ENCODE data around the gene LRRC72. TPM values are rescaled to one million over a fixed set of nuclear protein-coding genes. Genes with fewer than 3 reads are reported as not detected.

LRRC72 gene
- total RNA-seq, 1 experiment from 2014 or later, result not detected

GRCh38 chr7:16556359-16556758, 29.7 kb downstream of the LRRC72 start:
- Histone ChIP-seq H3K4me1 (ENCODE audit: insufficient read depth, low read length) (no peaks in the 10 kb centered on the region), H2AFZ (ENCODE audit: low read length) (no peak overlapping the region), H3K9me3 (ENCODE audit: low read length) (no peaks in the 10 kb centered on the region), H3K27me3 (ENCODE audit: low read length) (no peaks in the 10 kb centered on the region), H3K27ac (ENCODE audit: low read length) (no peak overlapping the region), H3K4me3 (ENCODE audit: low read length) (no peak overlapping the region), H3F3A (ENCODE audit: low read length, unreplicated experiment) (no peaks in the 10 kb centered on the region), H3K79me2 (ENCODE audit: low read length) (no peaks in the 10 kb centered on the region), H4K20me1 (ENCODE audit: low read length) (no peaks in the 10 kb centered on the region), H3K4me2 (ENCODE audit: low read length) (no peak overlapping the region), H3K9me2 (replicated peaks; ENCODE audit: low read length) (no peaks in the 10 kb centered on the region), H3K9ac (ENCODE audit: low read length) (no peak overlapping the region), H3K36me3 (ENCODE audit: low read depth, low read length) (no peaks in the 10 kb centered on the region)
- DNase-seq, result no peak
- ChIA-PET CTCF (no interaction called here), POLR2A (ENCODE audit: unreplicated experiment) (no interaction called here)
- no peak for TF ChIP-seq EZH2 (IDR thresholded peaks at IDR 0.05; ENCODE audit: low read length, unreplicated experiment)
- TF ChIP-seq, protein P1, sequence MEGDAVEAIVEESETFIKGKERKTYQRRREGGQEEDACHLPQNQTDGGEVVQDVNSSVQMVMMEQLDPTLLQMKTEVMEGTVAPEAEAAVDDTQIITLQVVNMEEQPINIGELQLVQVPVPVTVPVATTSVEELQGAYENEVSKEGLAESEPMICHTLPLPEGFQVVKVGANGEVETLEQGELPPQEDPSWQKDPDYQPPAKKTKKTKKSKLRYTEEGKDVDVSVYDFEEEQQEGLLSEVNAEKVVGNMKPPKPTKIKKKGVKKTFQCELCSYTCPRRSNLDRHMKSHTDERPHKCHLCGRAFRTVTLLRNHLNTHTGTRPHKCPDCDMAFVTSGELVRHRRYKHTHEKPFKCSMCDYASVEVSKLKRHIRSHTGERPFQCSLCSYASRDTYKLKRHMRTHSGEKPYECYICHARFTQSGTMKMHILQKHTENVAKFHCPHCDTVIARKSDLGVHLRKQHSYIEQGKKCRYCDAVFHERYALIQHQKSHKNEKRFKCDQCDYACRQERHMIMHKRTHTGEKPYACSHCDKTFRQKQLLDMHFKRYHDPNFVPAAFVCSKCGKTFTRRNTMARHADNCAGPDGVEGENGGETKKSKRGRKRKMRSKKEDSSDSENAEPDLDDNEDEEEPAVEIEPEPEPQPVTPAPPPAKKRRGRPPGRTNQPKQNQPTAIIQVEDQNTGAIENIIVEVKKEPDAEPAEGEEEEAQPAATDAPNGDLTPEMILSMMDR (conservative IDR thresholded peaks at IDR 0.05; ENCODE audit: low read depth, low read length), result no peak
- no peak for TF ChIP-seq EZH2phosphoT487 (IDR thresholded peaks at IDR 0.05; ENCODE audit: borderline replicate concordance, low read length)
- BruUV-seq (replicated peaks), result no TSS peak
- ATAC-seq, result no peak
- intact Hi-C loops (cut with micrococcal nuclease), result no loop called here

DNA sequence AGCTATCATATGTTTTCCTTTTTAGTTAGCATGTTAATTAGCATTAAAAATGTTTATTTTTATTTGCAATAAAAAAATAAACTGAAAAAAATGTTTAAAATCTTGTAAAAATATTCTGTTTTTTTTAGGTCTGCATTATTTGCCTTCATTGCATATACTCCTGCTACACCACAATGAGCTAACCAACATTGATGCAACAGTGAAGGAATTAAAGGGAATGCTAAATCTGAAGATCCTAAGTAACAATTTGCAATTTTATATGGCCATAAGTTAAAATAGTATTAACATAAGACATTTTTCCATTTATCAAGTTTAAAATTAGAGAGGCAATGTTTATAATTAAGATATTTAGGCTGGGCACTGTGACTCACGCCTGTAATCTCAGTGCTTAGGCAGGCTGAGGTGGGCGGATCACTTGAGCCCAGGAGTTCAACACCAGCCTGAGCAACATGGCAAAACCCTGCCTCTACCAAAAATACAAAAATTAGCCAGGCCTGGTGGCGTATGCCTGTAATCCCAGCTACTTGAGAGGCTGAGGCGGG, 32.2 kb downstream of the LRRC72 start:
- POLR2A ChIA-PET (ENCODE audit: unreplicated experiment), result no interaction called here
- no peaks in the 10 kb centered on the region for H3K9me3 ChIP-seq (ENCODE audit: low read length)
- DNase-seq (no peak), ATAC-seq (no peak)
- no peak overlapping the region for H3K27ac ChIP-seq (ENCODE audit: low read length)
- no peak overlapping the region for H2AFZ ChIP-seq (ENCODE audit: low read length)
- BruUV-seq (replicated peaks), result no TSS peak
- H3K9me2 ChIP-seq (replicated peaks; ENCODE audit: low read length), result no peaks in the 10 kb centered on the region
- H3K4me1 ChIP-seq (ENCODE audit: insufficient read depth, low read length), result no peaks in the 10 kb centered on the region
- CTCF ChIA-PET, result no interaction called here
- H3K4me3 ChIP-seq (ENCODE audit: low read length), result no peak overlapping the region
- H3F3A ChIP-seq (ENCODE audit: low read length, unreplicated experiment), result no peaks in the 10 kb centered on the region
- TF ChIP-seq EZH2phosphoT487 (IDR thresholded peaks at IDR 0.05; ENCODE audit: borderline replicate concordance, low read length) (no peak), EZH2 (IDR thresholded peaks at IDR 0.05; ENCODE audit: low read length, unreplicated experiment) (no peak)
- TF ChIP-seq, protein P1 (conservative IDR thresholded peaks at IDR 0.05; ENCODE audit: low read depth, low read length), result no peak
- H3K27me3 ChIP-seq (ENCODE audit: low read length), result no peaks in the 10 kb centered on the region
- no peaks in the 10 kb centered on the region for H3K36me3 ChIP-seq (ENCODE audit: low read depth, low read length)
- no peaks in the 10 kb centered on the region for H3K79me2 ChIP-seq (ENCODE audit: low read length)
- H3K9ac ChIP-seq (ENCODE audit: low read length), result no peak overlapping the region
- H3K4me2 ChIP-seq (ENCODE audit: low read length), result no peak overlapping the region
- no peaks in the 10 kb centered on the region for H4K20me1 ChIP-seq (ENCODE audit: low read length)
- intact Hi-C loops (cut with micrococcal nuclease), result no loop called here

- H2AFZ ChIP-seq (ENCODE audit: low read length), result no peak overlapping the region
- CTCF ChIA-PET, result no interaction called here
- no peak overlapping the region for H3K4me2 ChIP-seq (ENCODE audit: low read length)
These were observed 33.0 kb downstream of the LRRC72 start for GRCh38 chr7:16559497-16560179.

More at GRCh38 chr7:16559497-16560179, 33.0 kb downstream of the LRRC72 start:
- H4K20me1 ChIP-seq (ENCODE audit: low read length), result no peaks in the 10 kb centered on the region
- TF ChIP-seq EZH2 (IDR thresholded peaks at IDR 0.05; ENCODE audit: low read length, unreplicated experiment) (no peak), EZH2phosphoT487 (IDR thresholded peaks at IDR 0.05; ENCODE audit: borderline replicate concordance, low read length) (no peak)
- TF ChIP-seq, protein P1 (conservative IDR thresholded peaks at IDR 0.05; ENCODE audit: low read depth, low read length), result no peak
- intact Hi-C loops (cut with micrococcal nuclease), result loop anchor here (10.0 kb wide), 1 partner anchor 205 kb away; no protein-coding TSS in a partner anchor
- no peaks in the 10 kb centered on the region for H3K79me2 ChIP-seq (ENCODE audit: low read length)
- H3K4me3 ChIP-seq (ENCODE audit: low read length), result no peak overlapping the region
- no peaks in the 10 kb centered on the region for H3K27me3 ChIP-seq (ENCODE audit: low read length)
- H3K9ac ChIP-seq (ENCODE audit: low read length), result no peak overlapping the region
- no peak overlapping the region for H3K27ac ChIP-seq (ENCODE audit: low read length)
- no peaks in the 10 kb centered on the region for H3K9me3 ChIP-seq (ENCODE audit: low read length)
- H3K36me3 ChIP-seq (ENCODE audit: low read depth, low read length), result no peaks in the 10 kb centered on the region
- ATAC-seq (no peak), DNase-seq (no peak)
- no peaks in the 10 kb centered on the region for H3K4me1 ChIP-seq (ENCODE audit: insufficient read depth, low read length)
- H3F3A ChIP-seq (ENCODE audit: low read length, unreplicated experiment), result no peaks in the 10 kb centered on the region
- no peaks in the 10 kb centered on the region for H3K9me2 ChIP-seq (replicated peaks; ENCODE audit: low read length)
- BruUV-seq (replicated peaks), result no TSS peak
- POLR2A ChIA-PET (ENCODE audit: unreplicated experiment), result no interaction called here

Data from PC-3 (cell line).